GM18867 (cell line): ENCODE results near the gene PIK3R6.
"Not testable (repeated sequence)": the region's sequence is repeated elsewhere in the genome, so short reads cannot be mapped to it uniquely, and the experiment has no call there.

ENCODE experiments used
- ATAC-seq: cut with Tn5 transposase; IDR thresholded peaks from one replicate; pipeline ENCODE4 v1.9.1; 2021; ENCODE audit warnings: mild to moderate bottlenecking, moderate library complexity; ENCODE audit not compliant: unreplicated experiment

Gene PIK3R6

GRCh38 chr17:8856869-8857575 is 10.5 kb downstream of the PIK3R6 start:
- ATAC-seq = no peak

- ATAC-seq = not testable (repeated sequence)
Observed at GRCh38 chr17:8856205-8856603, 11.3 kb downstream of the PIK3R6 start.

GRCh38 chr17:8855477-8856204 is 11.8 kb downstream of the PIK3R6 start:
- ATAC-seq = peak; percentile 47

GRCh38 chr17:8851600-8851999 is 15.9 kb downstream of the PIK3R6 start:
- ATAC-seq = no peak

GRCh38 chr17:8849311-8850041 is 18.0 kb downstream of the PIK3R6 start:
- no peak for ATAC-seq

GRCh38 chr17:8847891-8848290 is 19.6 kb downstream of the PIK3R6 start:
- ATAC-seq = no peak

- no peak for ATAC-seq
Observed at GRCh38 chr17:8846768-8847211, 20.7 kb downstream of the PIK3R6 start.

- ATAC-seq = no peak
Observed at GRCh38 chr17:8844229-8845218, 22.9 kb downstream of the PIK3R6 start.

GRCh38 chr17:8843344-8843743 is 24.1 kb downstream of the PIK3R6 start:
- no peak for ATAC-seq

GRCh38 chr17:8841844-8842243 is 25.6 kb downstream of the PIK3R6 start:
- ATAC-seq = no peak

GRCh38 chr17:8839410-8839935 is 28.0 kb downstream of the PIK3R6 start:
- no peak for ATAC-seq

- no peak for ATAC-seq
Observed at GRCh38 chr17:8838551-8839095, 28.9 kb downstream of the PIK3R6 start.

- ATAC-seq = no peak
Observed at GRCh38 chr17:8837563-8838075, 29.9 kb downstream of the PIK3R6 start.

- no peak for ATAC-seq
Observed at GRCh38 chr17:8836821-8837562, 30.5 kb downstream of the PIK3R6 start.

GRCh38 chr17:8835631-8836364 is 31.7 kb downstream of the PIK3R6 start:
- ATAC-seq = no peak

- no peak for ATAC-seq
Observed at GRCh38 chr17:8835106-8835505, 32.4 kb downstream of the PIK3R6 start.

- ATAC-seq = no peak
Observed at GRCh38 chr17:8832711-8833352, 34.6 kb downstream of the PIK3R6 start.
